ENCODE data around the gene KIF5C.

The KIF5C gene

GRCh38 chr2:148876202-148876594, 1.2 kb downstream of the KIF5C start:
- DNase-seq (ENCODE audit: low spot score): peak; percentile 47

GRCh38 chr2:148876595-148877402, 1.8 kb downstream of the KIF5C start:
- TF ChIP-seq CTCF (IDR thresholded peaks at IDR 0.05; ENCODE audit: extremely low read depth, missing control alignments): no peak
- DNase-seq (ENCODE audit: low spot score): peak; percentile 74

More at GRCh38 chr2:148876202-148876594, 1.2 kb downstream of the KIF5C start:
- TF ChIP-seq CTCF (IDR thresholded peaks at IDR 0.05; ENCODE audit: extremely low read depth, missing control alignments): no peak

- no peak for TF ChIP-seq CTCF (IDR thresholded peaks at IDR 0.05; ENCODE audit: extremely low read depth, missing control alignments)
Measured at GRCh38 chr2:148877403-148877740, 2.3 kb downstream of the KIF5C start.

GRCh38 chr2:148880636-148881035, 5.6 kb downstream of the KIF5C start:
- no peak for DNase-seq (ENCODE audit: low spot score)
- TF ChIP-seq CTCF (IDR thresholded peaks at IDR 0.05; ENCODE audit: extremely low read depth, missing control alignments): no peak

More at GRCh38 chr2:148877403-148877740, 2.3 kb downstream of the KIF5C start:
- DNase-seq (ENCODE audit: low spot score): no peak

GRCh38 chr2:148882051-148882450, 7.0 kb downstream of the KIF5C start:
- no peak for TF ChIP-seq CTCF (IDR thresholded peaks at IDR 0.05; ENCODE audit: extremely low read depth, missing control alignments)
- no peak for DNase-seq (ENCODE audit: low spot score)

GRCh38 chr2:148885209-148885608, 10.2 kb downstream of the KIF5C start:
- no peak for TF ChIP-seq CTCF (IDR thresholded peaks at IDR 0.05; ENCODE audit: extremely low read depth, missing control alignments)
- DNase-seq (ENCODE audit: low spot score): no peak

- DNase-seq (ENCODE audit: low spot score): no peak
Measured at GRCh38 chr2:148885988-148886387, 11.0 kb downstream of the KIF5C start.

More at GRCh38 chr2:148885988-148886387, 11.0 kb downstream of the KIF5C start:
- TF ChIP-seq CTCF (IDR thresholded peaks at IDR 0.05; ENCODE audit: extremely low read depth, missing control alignments): no peak

Measured in GM20000 (cell line).